Panc1 (cell line): Measurements from ENCODE around the gene MTUS2.

Source experiments
- CTCF ChIP-seq: fragments of 450-650 bp; IDR thresholded peaks from 2 replicates; pipeline ENCODE4 v1.5.1; 2017; ENCODE audit warnings: mild to moderate bottlenecking
- REST ChIP-seq, 2 experiments: IDR thresholded peaks; 2 replicates each; pipeline ENCODE4 v1.6.1; 2011 to 2012; ENCODE audit warnings: low read depth in 2 of 2, control low read depth in 1 of 2, low read length in 1 of 2, mild to moderate bottlenecking in 1 of 2, moderate library complexity in 1 of 2; ENCODE audit not compliant: insufficient read depth in 1 of 2

- no peak for TF ChIP-seq CTCF
- no peak for TF ChIP-seq REST (IDR thresholded peaks at IDR 0.05; ENCODE audit: insufficient read depth in 1 of 2, low read depth in 2 of 2, low read length in 1 of 2)
These were observed 435.4 kb downstream of the MTUS2 start for GRCh38 chr13:29255567-29255966.
